ENCODE measurements around the gene DOCK2.
"Not testable (repeated sequence)": the region's sequence is repeated elsewhere in the genome, so short reads cannot be mapped to it uniquely, and the experiment has no call there.

Gene DOCK2

DNA sequence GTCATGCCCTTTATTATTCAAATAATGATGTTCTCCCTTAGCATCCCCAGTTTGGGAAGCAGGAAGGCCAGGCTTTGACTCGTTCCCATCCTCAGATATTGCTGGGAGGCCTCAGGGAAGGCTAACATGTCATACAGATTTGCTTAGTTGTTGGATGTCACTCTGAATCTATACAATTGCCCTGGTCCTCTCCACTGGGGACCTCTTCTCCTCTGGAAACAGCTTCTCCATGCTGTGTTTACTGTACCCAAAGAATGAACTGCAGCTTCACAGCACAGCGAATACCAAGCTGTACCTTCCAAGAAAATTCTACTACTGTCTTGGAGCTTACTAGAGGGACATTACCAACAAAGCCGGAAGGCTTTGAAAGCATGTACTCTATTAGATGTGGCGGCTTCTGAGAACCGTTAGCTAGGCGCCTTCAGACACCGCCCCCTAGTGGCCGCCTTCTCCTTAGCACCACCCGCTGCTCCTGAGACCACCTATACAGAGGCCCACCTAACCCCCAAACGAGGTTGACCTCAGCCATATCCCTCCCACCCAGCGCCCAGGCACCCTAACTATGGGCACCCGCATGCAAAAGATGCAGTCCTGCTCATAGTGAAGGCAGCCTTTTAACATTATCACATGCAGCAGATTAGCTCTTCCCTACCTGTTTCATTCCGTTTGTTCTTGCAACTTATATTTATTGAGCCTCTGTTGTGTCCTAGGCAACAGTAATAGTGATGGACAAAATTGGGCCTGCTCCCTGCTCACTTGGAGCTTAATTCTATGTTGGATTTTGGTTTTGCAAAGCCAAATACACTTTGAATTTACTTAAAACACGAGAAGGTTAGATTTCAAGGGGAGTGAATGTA, 433.7 kb downstream of the DOCK2 start:
- DNase-seq: peak in 2 of 3 donors; percentile 10 to 28

DNA sequence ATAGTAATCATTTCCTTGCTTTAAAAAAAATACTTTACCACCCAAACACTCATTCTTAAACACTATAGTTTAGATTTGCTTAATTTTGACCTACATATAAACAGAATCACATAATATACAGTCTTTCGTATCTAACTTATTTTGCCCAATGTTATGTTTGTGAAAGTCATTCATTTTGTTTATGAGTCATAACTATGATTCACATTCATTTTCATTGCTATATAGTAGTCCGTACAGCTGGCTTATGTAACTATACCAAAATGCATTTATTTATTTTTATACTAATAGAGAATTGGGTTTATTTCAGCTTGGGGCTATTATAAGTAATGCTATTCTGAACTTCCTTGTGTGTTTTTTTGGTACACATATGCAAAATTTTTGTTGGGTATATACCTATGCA, 434.7 kb downstream of the DOCK2 start:
- peak in 1 of 3 donors; percentile 14 for DNase-seq

GRCh38 chr5:170075696-170076095, 438.6 kb downstream of the DOCK2 start:
- no peak for DNase-seq

- DNase-seq: no peak
These were observed 439.1 kb downstream of the DOCK2 start for GRCh38 chr5:170076211-170076610.

DNA sequence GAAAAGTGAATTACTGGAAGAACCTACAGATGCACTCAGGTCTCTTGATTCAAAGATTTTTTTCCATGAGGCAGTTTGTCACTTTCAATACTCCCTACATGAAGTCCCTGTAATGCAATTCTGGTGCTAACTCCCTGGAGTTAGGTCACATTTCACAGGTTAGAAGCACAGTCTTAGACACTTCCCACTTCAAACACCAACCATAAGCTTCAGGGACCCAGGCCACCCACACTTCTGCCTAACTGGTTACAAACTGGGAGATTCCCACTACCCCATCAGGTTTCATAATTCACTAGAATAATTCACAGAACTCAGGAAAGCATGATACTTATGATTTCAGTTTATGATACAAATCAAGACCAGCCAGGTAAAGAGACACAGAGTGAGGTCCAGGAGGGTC, 439.7 kb downstream of the DOCK2 start:
- DNase-seq: peak; percentile 30 to 48 (median 41)

DNA sequence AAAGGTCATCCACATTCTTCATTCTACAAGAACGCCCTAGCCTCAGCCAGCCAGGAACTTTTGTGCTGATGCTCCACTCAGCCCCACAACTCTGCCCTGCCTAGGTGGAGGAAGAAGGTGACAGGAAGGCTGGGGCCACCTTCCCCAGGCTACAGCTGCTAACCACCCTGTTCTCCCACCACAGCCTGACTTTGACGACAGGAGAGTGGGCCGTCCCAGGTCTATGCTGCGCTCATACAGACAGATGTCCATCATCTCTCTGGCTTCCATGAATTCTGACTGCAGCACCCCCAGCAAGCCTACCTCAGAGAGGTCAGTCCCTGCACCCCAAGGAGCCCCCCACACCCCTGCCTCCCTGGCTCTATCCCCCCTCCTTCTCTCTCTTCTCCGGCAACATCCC, 440.5 kb downstream of the DOCK2 start:
- DNase-seq: no peak

- no peak for DNase-seq
These were observed 441.4 kb downstream of the DOCK2 start for GRCh38 chr5:170078458-170078857.

- DNase-seq: no peak
These were observed 441.9 kb downstream of the DOCK2 start for GRCh38 chr5:170078931-170079330.

- peak in 2 of 3 donors; percentile 13 to 28 for DNase-seq
These were observed 443.1 kb downstream of the DOCK2 start for GRCh38 chr5:170080217-170080616.

- no peak for DNase-seq
These were observed 443.8 kb downstream of the DOCK2 start for GRCh38 chr5:170080786-170081445.

DNA sequence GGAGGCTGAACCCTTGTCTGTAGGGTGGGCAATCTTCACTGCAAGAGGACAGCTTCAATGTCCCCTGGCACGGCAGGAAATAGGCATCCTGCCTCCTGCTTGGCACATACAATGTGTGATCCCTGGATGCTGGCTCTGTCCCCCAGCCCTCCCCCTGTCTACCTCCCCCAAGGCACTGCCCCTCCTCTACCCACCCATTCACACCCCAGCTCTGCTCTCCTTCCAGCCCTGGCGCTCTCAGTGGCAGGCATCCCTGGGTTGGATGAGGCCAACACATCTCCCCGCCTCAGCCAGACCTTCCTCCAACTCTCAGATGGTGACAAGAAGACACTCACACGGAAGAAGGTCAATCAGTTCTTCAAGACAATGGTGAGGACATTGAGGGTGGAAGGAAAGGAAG, 444.5 kb downstream of the DOCK2 start:
- no peak for DNase-seq

GRCh38 chr5:170082701-170083100, 445.6 kb downstream of the DOCK2 start:
- no peak for DNase-seq

DNA sequence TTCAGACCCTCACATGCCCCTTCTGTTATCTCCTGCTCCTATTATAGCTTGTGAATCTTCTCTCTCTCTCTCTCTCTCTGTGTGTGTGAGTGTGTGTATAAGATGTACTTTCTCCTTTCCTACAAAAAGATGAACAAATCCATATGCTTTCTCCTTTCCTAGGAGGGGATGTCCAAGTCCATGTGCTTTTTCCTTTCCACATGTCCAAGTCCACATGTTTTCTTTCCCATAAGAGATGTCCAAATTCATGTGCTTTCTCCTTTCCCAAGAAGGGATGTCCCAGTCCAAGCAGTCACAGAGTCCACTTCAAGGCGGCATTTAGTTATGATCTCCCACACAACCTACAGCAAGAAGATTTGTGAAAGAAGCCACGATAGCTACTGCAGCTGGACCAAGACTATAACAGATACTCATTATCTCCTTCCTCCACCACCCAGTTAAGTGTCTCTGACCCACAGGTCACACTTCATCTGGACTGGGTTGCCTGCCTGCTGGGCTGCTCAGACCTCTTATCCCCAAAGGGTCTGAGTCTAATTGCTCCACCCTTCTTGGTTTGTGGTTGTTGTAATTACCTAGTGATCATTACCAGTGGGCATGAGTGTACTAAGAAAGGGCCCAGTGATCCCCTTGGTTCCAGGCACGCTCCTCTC, 450.2 kb downstream of the DOCK2 start:
- no peak for DNase-seq

DNA sequence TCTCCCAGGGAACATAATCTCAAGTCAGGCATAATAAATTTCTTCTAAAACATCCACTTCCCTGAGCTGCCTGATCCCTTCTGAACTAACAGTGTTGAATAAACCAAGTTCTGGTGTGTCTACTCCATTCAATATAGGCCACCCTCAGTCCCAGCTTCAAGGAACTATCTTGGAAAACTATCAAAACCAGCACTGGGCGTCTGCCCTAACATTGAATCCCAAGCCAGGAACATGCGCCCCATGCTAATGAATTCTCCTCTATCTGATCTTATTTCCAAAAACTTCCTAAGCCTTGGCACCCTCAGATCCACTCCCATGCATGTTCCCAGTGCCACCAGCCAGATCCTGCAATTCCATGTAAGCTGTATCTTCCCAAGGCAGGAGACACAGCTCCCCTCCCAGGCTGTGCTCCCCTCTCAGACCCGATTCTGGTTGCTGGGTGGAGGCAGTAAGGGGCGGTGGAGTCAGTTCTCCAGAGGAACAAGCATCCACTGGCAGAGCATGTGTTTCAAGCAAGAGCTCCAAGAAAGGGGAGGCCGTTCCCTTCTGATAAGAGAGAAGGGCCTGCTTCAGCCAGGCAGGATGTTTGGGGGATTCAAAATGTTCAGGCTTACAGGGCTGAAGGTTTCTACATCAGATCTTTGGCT, 455.5 kb downstream of the DOCK2 start:
- no peak for DNase-seq

- DNase-seq: not testable (repeated sequence)
These were observed 457.3 kb downstream of the DOCK2 start for GRCh38 chr5:170094329-170094728.

GRCh38 chr5:170095646-170096045, 458.6 kb downstream of the DOCK2 start:
- DNase-seq: peak; percentile 69 to 81 (median 77)

GRCh38 chr5:170097934-170098333, 460.9 kb downstream of the DOCK2 start:
- DNase-seq: peak; percentile 49 to 62 (median 50)

DNA sequence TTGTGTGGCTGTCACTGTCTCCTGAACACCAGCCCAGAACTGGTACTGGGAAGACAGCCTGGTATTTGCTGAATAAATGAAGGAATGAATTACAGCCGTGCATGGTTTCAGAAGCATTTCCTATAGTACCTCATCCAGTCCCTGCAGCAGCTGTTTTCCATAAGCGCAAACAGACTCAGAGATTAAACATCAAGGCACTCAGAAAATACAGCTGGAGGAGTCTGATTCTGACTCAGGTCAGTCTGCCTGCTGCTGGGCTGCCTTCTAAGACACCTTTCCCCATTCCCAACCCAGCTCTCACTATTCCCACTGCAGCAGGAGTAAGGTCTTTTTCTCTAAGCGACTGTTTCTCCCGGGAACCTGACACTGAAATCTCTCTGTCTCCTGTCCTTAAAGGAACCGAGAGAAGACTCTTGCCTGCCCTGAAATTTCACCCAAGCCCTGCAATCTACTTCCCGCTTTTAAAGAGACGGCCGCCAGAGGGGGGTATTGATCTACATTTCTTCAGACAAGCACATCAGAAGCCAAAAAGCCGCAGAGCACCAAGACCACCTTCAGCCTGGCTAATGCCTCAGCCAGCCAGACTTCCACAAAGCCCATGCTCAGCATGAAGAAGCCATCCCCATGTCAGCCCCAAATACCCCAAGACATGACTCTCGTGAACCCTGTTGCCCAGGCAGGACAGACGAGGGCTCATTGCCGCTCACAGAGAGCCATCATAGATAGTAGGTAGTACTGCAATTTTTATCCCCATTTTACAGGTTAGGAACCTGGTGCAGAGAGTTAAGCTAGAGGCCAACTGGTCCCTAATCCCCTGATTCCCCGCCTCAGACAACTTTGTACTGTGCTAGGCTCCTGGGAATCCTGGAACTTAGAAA, 463.2 kb downstream of the DOCK2 start:
- peak; percentile 82 to 91 (median 90) for DNase-seq

GRCh38 chr5:170103447-170103846, 466.4 kb downstream of the DOCK2 start:
- DNase-seq: no peak

- no peak for DNase-seq
These were observed 467.2 kb downstream of the DOCK2 start for GRCh38 chr5:170104299-170104698.

DNA sequence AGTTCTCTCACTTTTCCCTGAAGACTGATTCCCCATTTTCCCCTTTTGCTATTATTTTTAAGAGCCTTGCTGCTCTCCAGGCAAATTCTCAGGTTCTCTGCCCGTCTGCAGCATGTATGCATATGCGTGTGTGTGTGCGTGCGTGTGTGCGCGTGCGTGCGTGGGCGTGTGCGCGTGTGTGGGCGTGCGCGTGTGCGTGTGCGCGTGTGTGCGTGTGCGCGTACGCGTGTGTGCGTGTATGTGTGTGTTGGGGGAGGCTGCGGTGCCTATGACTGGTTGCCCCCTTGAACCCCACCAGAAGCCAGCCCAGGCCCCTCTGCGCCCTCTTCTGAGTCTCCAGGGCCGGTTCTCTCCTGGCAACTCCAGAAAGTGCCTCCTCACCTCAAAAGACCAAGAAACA, 467.6 kb downstream of the DOCK2 start:
- DNase-seq: no peak
